ENCODE data around the gene MRPS31.

DNA sequence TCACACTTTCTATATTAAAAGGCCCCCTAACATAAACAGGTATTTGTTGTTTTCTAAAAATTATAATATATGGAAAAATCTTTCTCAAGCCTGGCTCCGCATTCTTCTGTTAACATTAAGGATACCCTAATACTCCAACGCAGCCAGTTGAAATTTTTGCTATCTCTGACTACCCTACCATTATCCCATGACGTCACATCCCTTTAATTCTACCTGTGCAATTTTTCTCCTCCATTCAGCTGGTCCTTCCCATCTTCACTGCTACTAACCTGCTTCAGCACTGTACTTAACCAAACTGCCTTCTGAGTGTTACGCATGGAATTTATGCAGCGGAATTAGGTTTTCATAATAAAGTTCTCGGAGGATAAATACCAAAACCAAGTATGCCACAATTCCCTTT is 1.0 kb downstream of the MRPS31 start:
- no peak for TF ChIP-seq REST (IDR thresholded peaks at IDR 0.05)
- TF ChIP-seq, protein P1, sequence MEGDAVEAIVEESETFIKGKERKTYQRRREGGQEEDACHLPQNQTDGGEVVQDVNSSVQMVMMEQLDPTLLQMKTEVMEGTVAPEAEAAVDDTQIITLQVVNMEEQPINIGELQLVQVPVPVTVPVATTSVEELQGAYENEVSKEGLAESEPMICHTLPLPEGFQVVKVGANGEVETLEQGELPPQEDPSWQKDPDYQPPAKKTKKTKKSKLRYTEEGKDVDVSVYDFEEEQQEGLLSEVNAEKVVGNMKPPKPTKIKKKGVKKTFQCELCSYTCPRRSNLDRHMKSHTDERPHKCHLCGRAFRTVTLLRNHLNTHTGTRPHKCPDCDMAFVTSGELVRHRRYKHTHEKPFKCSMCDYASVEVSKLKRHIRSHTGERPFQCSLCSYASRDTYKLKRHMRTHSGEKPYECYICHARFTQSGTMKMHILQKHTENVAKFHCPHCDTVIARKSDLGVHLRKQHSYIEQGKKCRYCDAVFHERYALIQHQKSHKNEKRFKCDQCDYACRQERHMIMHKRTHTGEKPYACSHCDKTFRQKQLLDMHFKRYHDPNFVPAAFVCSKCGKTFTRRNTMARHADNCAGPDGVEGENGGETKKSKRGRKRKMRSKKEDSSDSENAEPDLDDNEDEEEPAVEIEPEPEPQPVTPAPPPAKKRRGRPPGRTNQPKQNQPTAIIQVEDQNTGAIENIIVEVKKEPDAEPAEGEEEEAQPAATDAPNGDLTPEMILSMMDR (IDR thresholded peaks at IDR 0.05; ENCODE audit: low read depth, low read length, missing input control) = no peak
- no peak for TF ChIP-seq GABPA (IDR thresholded peaks at IDR 0.05 in 1 of 2, conservative IDR thresholded peaks at IDR 0.05 in 1 of 2)
- no peak for TF ChIP-seq RXRA (IDR thresholded peaks at IDR 0.05)
- no peak for TF ChIP-seq TAF1 (conservative IDR thresholded peaks at IDR 0.05)
- TF ChIP-seq EGR1 (IDR thresholded peaks at IDR 0.05; ENCODE audit: low read depth in 2 of 2) = no peak
- TF ChIP-seq, protein P2, sequence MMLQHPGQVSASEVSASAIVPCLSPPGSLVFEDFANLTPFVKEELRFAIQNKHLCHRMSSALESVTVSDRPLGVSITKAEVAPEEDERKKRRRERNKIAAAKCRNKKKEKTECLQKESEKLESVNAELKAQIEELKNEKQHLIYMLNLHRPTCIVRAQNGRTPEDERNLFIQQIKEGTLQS (IDR thresholded peaks at IDR 0.05) = no peak
- no peak for TF ChIP-seq YY1 (IDR thresholded peaks at IDR 0.05)
- TF ChIP-seq, protein P3, sequence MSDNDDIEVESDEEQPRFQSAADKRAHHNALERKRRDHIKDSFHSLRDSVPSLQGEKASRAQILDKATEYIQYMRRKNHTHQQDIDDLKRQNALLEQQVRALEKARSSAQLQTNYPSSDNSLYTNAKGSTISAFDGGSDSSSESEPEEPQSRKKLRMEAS (IDR thresholded peaks at IDR 0.05) = no peak
- no peak for TF ChIP-seq JUND (IDR thresholded peaks at IDR 0.05)
- no peak for TF ChIP-seq RAD21 (IDR thresholded peaks at IDR 0.05)
